HepG2 (cell line): ENCODE results near the gene TMEM97. TPM values are rescaled to one million over a fixed set of nuclear protein-coding genes. Genes with fewer than 3 reads are reported as not detected.

Experiments used
- AKNA ChIP-seq: sonication (generic); formaldehyde crosslinking; IDR thresholded peaks from 2 replicates; pipeline ENCODE4 v1.4.0; 2020; ENCODE audit warnings: missing genetic modification reagents, borderline replicate concordance
- KLF11 ChIP-seq: IDR thresholded peaks from 2 replicates; pipeline ENCODE4 v1.6.1; 2016; ENCODE audit warnings: missing compliant biosample characterization
- NR2F2 ChIP-seq: IDR thresholded peaks from 2 replicates; pipeline ENCODE4 v1.6.1; 2012; ENCODE audit warnings: low read depth, inconsistent platforms, borderline replicate concordance
- TBX3 ChIP-seq: fragments of 450-650 bp; IDR thresholded peaks from 2 replicates; pipeline ENCODE4 v1.6.1; 2017; ENCODE audit warnings: antibody characterized with exemption, mild to moderate bottlenecking, inconsistent platforms, borderline replicate concordance
- ZBTB25 ChIP-seq: IDR thresholded peaks from 2 replicates; pipeline ENCODE4 v1.6.1; 2018; ENCODE audit warnings: missing genetic modification reagents
- ZBTB7B ChIP-seq: sonication (generic); formaldehyde crosslinking; IDR thresholded peaks from 2 replicates; pipeline ENCODE4 v1.4.0; 2020; ENCODE audit warnings: missing genetic modification reagents
- ZC3H13 ChIP-seq: sonication (generic); formaldehyde crosslinking; IDR thresholded peaks from 2 replicates; pipeline ENCODE4 v1.8.1; 2023; ENCODE audit warnings: mild to moderate bottlenecking, missing genetic modification reagents, moderate library complexity
- ZNF225 ChIP-seq: sonication (generic); formaldehyde crosslinking; IDR thresholded peaks from 2 replicates; pipeline ENCODE4 v1.4.0; 2020; ENCODE audit warnings: mild to moderate bottlenecking, missing genetic modification reagents
- ZNF264 ChIP-seq: sonication (generic); formaldehyde crosslinking; IDR thresholded peaks from 2 replicates; pipeline ENCODE4 v1.4.0; 2020; ENCODE audit warnings: missing genetic modification reagents
- ZNF547 ChIP-seq: sonication (generic); formaldehyde crosslinking; IDR thresholded peaks from 2 replicates; pipeline ENCODE4 v1.5.1; 2020; ENCODE audit warnings: mild to moderate bottlenecking, missing genetic modification reagents
- ZSCAN9 ChIP-seq: IDR thresholded peaks from 2 replicates; pipeline ENCODE4 v1.6.1; 2016; ENCODE audit warnings: borderline replicate concordance
- polyA plus RNA-seq, 8 experiments: library from polyadenylated mRNA; depleted of rRNA in 3 of 8; stranded (reverse) in 7 of 8; unstranded in 1 of 8; fragments of >200 nt; fragmentation: Illumina TruSeq in 4 of 8; extraction: Trizol in 4 of 8; gene quantifications; 2 replicates each; pipeline versions ENCODE4 v1.2.1 to v1.2.3, GENCODE V29; 2011 to 2016; ENCODE audit warnings: low read depth in 4 of 8, missing spikeins in 1 of 8, mixed read lengths in 1 of 8; ENCODE audit not compliant: insufficient read depth in 1 of 8
- total RNA-seq, 5 experiments: library from RNA; depleted of rRNA; stranded (reverse); fragments of >200 nt; fragmentation: Illumina TruSeq; extraction: Trizol; gene quantifications; 2 replicates each; pipeline ENCODE4 v1.2.3, GENCODE V29; 2016; ENCODE audit warnings: low read depth in 1 of 5
- TF ChIP-seq, protein P1 (sequence below): sonication (generic); formaldehyde crosslinking; conservative IDR thresholded peaks from 2 replicates; pipeline ENCODE4 v1.8.1; 2023; ENCODE audit warnings: missing genetic modification reagents
- TF ChIP-seq, protein P2 (sequence below): sonication (generic); formaldehyde crosslinking; IDR thresholded peaks from 2 replicates; pipeline ENCODE4 v1.4.0; 2020; ENCODE audit warnings: missing genetic modification reagents

Gene TMEM97
- total and polyA plus RNA-seq, 2 of the 13 experiments (the other 11 are each of a cell fraction or from before 2014, with no cell fraction given): 69.6 to 137 TPM

- TF ChIP-seq, protein P1, sequence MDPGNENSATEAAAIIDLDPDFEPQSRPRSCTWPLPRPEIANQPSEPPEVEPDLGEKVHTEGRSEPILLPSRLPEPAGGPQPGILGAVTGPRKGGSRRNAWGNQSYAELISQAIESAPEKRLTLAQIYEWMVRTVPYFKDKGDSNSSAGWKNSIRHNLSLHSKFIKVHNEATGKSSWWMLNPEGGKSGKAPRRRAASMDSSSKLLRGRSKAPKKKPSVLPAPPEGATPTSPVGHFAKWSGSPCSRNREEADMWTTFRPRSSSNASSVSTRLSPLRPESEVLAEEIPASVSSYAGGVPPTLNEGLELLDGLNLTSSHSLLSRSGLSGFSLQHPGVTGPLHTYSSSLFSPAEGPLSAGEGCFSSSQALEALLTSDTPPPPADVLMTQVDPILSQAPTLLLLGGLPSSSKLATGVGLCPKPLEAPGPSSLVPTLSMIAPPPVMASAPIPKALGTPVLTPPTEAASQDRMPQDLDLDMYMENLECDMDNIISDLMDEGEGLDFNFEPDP (CRISPR knock-in tag): peak; percentile 63; the same call in 1 of the 2 replicates
- TF ChIP-seq TBX3: no peak
- 0 out of 2 replicates have a peak, but pooled peaks have one; percentile 49 for TF ChIP-seq KLF11 (CRISPR knock-in tag)
- peak; percentile 31; the same call in 1 of the 2 replicates for TF ChIP-seq ZNF547 (CRISPR knock-in tag)
- TF ChIP-seq AKNA (CRISPR knock-in tag): no peak; the same call in 1 of the 2 replicates
- 0 out of 2 replicates have a peak, but pooled peaks have one; percentile 45 for TF ChIP-seq ZNF264
- TF ChIP-seq NR2F2: no peak
- TF ChIP-seq ZC3H13 (CRISPR knock-in tag): no peak; the same call in 1 of the 2 replicates
- TF ChIP-seq ZNF225: no peak; the same call in 1 of the 2 replicates
- TF ChIP-seq ZBTB7B (CRISPR knock-in tag): no peak; the same call in 1 of the 2 replicates
- TF ChIP-seq ZBTB25: no peak
- no peak for TF ChIP-seq ZSCAN9 (CRISPR knock-in tag)
- TF ChIP-seq, protein P2, sequence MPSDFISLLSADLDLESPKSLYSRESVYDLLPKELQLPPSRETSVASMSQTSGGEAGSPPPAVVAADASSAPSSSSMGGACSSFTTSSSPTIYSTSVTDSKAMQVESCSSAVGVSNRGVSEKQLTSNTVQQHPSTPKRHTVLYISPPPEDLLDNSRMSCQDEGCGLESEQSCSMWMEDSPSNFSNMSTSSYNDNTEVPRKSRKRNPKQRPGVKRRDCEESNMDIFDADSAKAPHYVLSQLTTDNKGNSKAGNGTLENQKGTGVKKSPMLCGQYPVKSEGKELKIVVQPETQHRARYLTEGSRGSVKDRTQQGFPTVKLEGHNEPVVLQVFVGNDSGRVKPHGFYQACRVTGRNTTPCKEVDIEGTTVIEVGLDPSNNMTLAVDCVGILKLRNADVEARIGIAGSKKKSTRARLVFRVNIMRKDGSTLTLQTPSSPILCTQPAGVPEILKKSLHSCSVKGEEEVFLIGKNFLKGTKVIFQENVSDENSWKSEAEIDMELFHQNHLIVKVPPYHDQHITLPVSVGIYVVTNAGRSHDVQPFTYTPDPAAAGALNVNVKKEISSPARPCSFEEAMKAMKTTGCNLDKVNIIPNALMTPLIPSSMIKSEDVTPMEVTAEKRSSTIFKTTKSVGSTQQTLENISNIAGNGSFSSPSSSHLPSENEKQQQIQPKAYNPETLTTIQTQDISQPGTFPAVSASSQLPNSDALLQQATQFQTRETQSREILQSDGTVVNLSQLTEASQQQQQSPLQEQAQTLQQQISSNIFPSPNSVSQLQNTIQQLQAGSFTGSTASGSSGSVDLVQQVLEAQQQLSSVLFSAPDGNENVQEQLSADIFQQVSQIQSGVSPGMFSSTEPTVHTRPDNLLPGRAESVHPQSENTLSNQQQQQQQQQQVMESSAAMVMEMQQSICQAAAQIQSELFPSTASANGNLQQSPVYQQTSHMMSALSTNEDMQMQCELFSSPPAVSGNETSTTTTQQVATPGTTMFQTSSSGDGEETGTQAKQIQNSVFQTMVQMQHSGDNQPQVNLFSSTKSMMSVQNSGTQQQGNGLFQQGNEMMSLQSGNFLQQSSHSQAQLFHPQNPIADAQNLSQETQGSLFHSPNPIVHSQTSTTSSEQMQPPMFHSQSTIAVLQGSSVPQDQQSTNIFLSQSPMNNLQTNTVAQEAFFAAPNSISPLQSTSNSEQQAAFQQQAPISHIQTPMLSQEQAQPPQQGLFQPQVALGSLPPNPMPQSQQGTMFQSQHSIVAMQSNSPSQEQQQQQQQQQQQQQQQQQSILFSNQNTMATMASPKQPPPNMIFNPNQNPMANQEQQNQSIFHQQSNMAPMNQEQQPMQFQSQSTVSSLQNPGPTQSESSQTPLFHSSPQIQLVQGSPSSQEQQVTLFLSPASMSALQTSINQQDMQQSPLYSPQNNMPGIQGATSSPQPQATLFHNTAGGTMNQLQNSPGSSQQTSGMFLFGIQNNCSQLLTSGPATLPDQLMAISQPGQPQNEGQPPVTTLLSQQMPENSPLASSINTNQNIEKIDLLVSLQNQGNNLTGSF (CRISPR knock-in tag): peak; percentile 74; the same call in 1 of the 2 replicates
Measured at GRCh38 chr17:28318759-28319597, at the start of gene TMEM97 (continued).
